Measurements from ENCODE around the gene NTN1.
"Not testable (repeated sequence)": the region's sequence is repeated elsewhere in the genome, so short reads cannot be mapped to it uniquely, and the experiment has no call there.

The NTN1 gene

GRCh38 chr17:9257630-9257965 is 236.3 kb downstream of the NTN1 start:
- DNase-seq: not testable (repeated sequence)

- no peak for DNase-seq
Observed at GRCh38 chr17:9258115-9259015, 237.1 kb downstream of the NTN1 start.

- DNase-seq: no peak
Observed at GRCh38 chr17:9259419-9259818, 238.1 kb downstream of the NTN1 start.

GRCh38 chr17:9261081-9262012 is 240.0 kb downstream of the NTN1 start:
- DNase-seq: no peak

GRCh38 chr17:9266031-9266680 is 244.8 kb downstream of the NTN1 start:
- no peak for DNase-seq

- no peak for DNase-seq
Observed at GRCh38 chr17:9266697-9267117, 245.4 kb downstream of the NTN1 start.

GRCh38 chr17:9268546-9268945 is 247.2 kb downstream of the NTN1 start:
- DNase-seq: no peak

GRCh38 chr17:9269350-9270035 is 248.2 kb downstream of the NTN1 start:
- no peak for DNase-seq

- no peak for DNase-seq
Observed at GRCh38 chr17:9270921-9271320, 249.6 kb downstream of the NTN1 start.

GRCh38 chr17:9271989-9272388 is 250.7 kb downstream of the NTN1 start:
- no peak for DNase-seq

GRCh38 chr17:9272501-9273200 is 251.3 kb downstream of the NTN1 start:
- DNase-seq: no peak

- DNase-seq: no peak
Observed at GRCh38 chr17:9273428-9274391, 252.4 kb downstream of the NTN1 start.

GRCh38 chr17:9274973-9275372 is 253.7 kb downstream of the NTN1 start:
- no peak for DNase-seq

GRCh38 chr17:9279893-9280292 is 258.6 kb downstream of the NTN1 start:
- DNase-seq: no peak

GRCh38 chr17:9283909-9284308 is 262.6 kb downstream of the NTN1 start:
- DNase-seq: no peak

GRCh38 chr17:9284884-9285283 is 263.6 kb downstream of the NTN1 start:
- DNase-seq: no peak

GRCh38 chr17:9285602-9286427 is 264.5 kb downstream of the NTN1 start:
- no peak for DNase-seq

GRCh38 chr17:9286434-9286833 is 265.1 kb downstream of the NTN1 start:
- no peak for DNase-seq

GRCh38 chr17:9287306-9287705 is 266.0 kb downstream of the NTN1 start:
- DNase-seq: no peak

GRCh38 chr17:9290226-9290613 is 268.9 kb downstream of the NTN1 start:
- no peak for DNase-seq

All from NCI-H524 treated with DMSO at 0.1 percent for 48 hours (cell line).